Stimulated activated CD4-positive, alpha-beta T cell treated with anti-CD3 and anti-CD28 coated beads, Interleukin-15, amount 100 ng/mL, for 1 hour (primary cell): Measurements from ENCODE around the gene TSHZ2.
"Not testable (repeated sequence)": the region's sequence is repeated elsewhere in the genome, so short reads cannot be mapped to it uniquely, and the experiment has no call there.

Experiments used
- DNase-seq, 2 donors: peaks; one replicate each; pipeline ENCODE4 v3.0.0-alpha.2; 2020; ENCODE audit warnings: low read depth in 1 of 2, low spot score in 1 of 2

The TSHZ2 gene

GRCh38 chr20:53334861-53335260 lies 362.7 kb downstream of the TSHZ2 start:
- no peak for DNase-seq

- no peak for DNase-seq
Observed at GRCh38 chr20:53335555-53335954, 363.4 kb downstream of the TSHZ2 start.

GRCh38 chr20:53336892-53337291 lies 364.7 kb downstream of the TSHZ2 start:
- no peak for DNase-seq

GRCh38 chr20:53337390-53338101 lies 365.4 kb downstream of the TSHZ2 start:
- DNase-seq = no peak

- DNase-seq = no peak
Observed at GRCh38 chr20:53338716-53339115, 366.6 kb downstream of the TSHZ2 start.

- no peak for DNase-seq
Observed at GRCh38 chr20:53342429-53342828, 370.3 kb downstream of the TSHZ2 start.

- DNase-seq = no peak
Observed at GRCh38 chr20:53343448-53343847, 371.3 kb downstream of the TSHZ2 start.

GRCh38 chr20:53344891-53345290 lies 372.7 kb downstream of the TSHZ2 start:
- no peak for DNase-seq

- no peak for DNase-seq
Observed at GRCh38 chr20:53345536-53346334, 373.6 kb downstream of the TSHZ2 start.

- DNase-seq = no peak
Observed at GRCh38 chr20:53346335-53346648, 374.1 kb downstream of the TSHZ2 start.

GRCh38 chr20:53349730-53350129 lies 377.6 kb downstream of the TSHZ2 start:
- no peak for DNase-seq

- no peak for DNase-seq
Observed at GRCh38 chr20:53352727-53353440, 380.7 kb downstream of the TSHZ2 start.

GRCh38 chr20:53354314-53354713 lies 382.2 kb downstream of the TSHZ2 start:
- no peak for DNase-seq

- no peak for DNase-seq
Observed at GRCh38 chr20:53355790-53356189, 383.6 kb downstream of the TSHZ2 start.

GRCh38 chr20:53359425-53359824 lies 387.3 kb downstream of the TSHZ2 start:
- DNase-seq = no peak

- no peak for DNase-seq
Observed at GRCh38 chr20:53360852-53361251, 388.7 kb downstream of the TSHZ2 start.

- no peak for DNase-seq
Observed at GRCh38 chr20:53362736-53363135, 390.6 kb downstream of the TSHZ2 start.

- no peak for DNase-seq
Observed at GRCh38 chr20:53364646-53365045, 392.5 kb downstream of the TSHZ2 start.

- DNase-seq = no peak
Observed at GRCh38 chr20:53365076-53365475, 392.9 kb downstream of the TSHZ2 start.

- DNase-seq = no peak
Observed at GRCh38 chr20:53365539-53366075, 393.4 kb downstream of the TSHZ2 start.

- DNase-seq = not testable (repeated sequence)
Observed at GRCh38 chr20:53366928-53367327, 394.8 kb downstream of the TSHZ2 start.

- no peak for DNase-seq
Observed at GRCh38 chr20:53369871-53370270, 397.7 kb downstream of the TSHZ2 start.
